HEK293 (cell line): ENCODE results near the gene CD300LF.

Experiments
- CTCF ChIA-PET: fragments of 350-600 bp; formaldehyde crosslinking; extraction: SDS; loops from one replicate; lab custom pipeline; 2021; ENCODE audit warnings: antibody characterized with exemption; lab: Yijun Ruan, JAX
- POLR2A ChIA-PET: fragments of 300-600 bp; formaldehyde crosslinking; extraction: SDS; loops from one replicate; lab custom pipeline; 2020; ENCODE audit warnings: antibody characterized with exemption, inconsistent platforms; lab: Yijun Ruan, JAX
- H3K27ac ChIP-seq: fragments of 200-500 bp; sonication (Bioruptor generic); 2 replicates; pipeline ENCODE4 v1.5.1; 2014; ENCODE audit warnings: low read depth, low read length, control low read depth, inconsistent platforms; ENCODE audit errors: extremely low read depth
- H3K36me3 ChIP-seq, 2 experiments: fragments of 200-500 bp in 1 of 2; sonication (Bioruptor generic) in 1 of 2; 1 replicate in 1 of 2; 2 replicates in 1 of 2; pipeline ENCODE4 v1.5.1; 2014 to 2017; ENCODE audit warnings: inconsistent platforms in 2 of 2, low read length in 2 of 2; ENCODE audit not compliant: control insufficient read depth in 2 of 2, insufficient read depth in 1 of 2
- H3K4me1 ChIP-seq: fragments of 200-500 bp; sonication (Bioruptor generic); 2 replicates; pipeline ENCODE4 v1.5.1; 2014; ENCODE audit warnings: mild to moderate bottlenecking, low read length, inconsistent platforms; ENCODE audit not compliant: control insufficient read depth, insufficient read depth
- H3K4me3 ChIP-seq: 2 replicates; pipeline ENCODE4 v1.5.1; 2011; ENCODE audit warnings: low read depth, mild to moderate bottlenecking, control low read depth, low read length, moderate library complexity
- H3K9me3 ChIP-seq: fragments of 200-500 bp; sonication (Bioruptor generic); 2 replicates; pipeline ENCODE4 v1.5.1; 2014; ENCODE audit warnings: low read depth, low read length, inconsistent platforms; ENCODE audit not compliant: control insufficient read depth, insufficient read depth
- BCL11B ChIP-seq: fragments of 450-650 bp; formaldehyde crosslinking; IDR thresholded peaks from 2 replicates; pipeline ENCODE4 v1.5.1; 2016; ENCODE audit warnings: low read depth, missing biosample characterization, missing genetic modification characterization
- GLI4 ChIP-seq: fragments of 450-650 bp; formaldehyde crosslinking; IDR thresholded peaks from 2 replicates; pipeline ENCODE4 v1.5.1; 2016; ENCODE audit warnings: missing biosample characterization, missing genetic modification characterization
- SCRT1 ChIP-seq: fragments of 450-650 bp; formaldehyde crosslinking; IDR thresholded peaks from 2 replicates; pipeline ENCODE4 v1.5.1; 2016; ENCODE audit warnings: missing biosample characterization, missing genetic modification characterization, borderline replicate concordance
- YY1 ChIP-seq: fragments of 450-650 bp; formaldehyde crosslinking; IDR thresholded peaks from 2 replicates; pipeline ENCODE4 v1.5.1; 2018; ENCODE audit warnings: missing biosample characterization, missing genetic modification characterization
- YY2 ChIP-seq: fragments of 450-650 bp; formaldehyde crosslinking; IDR thresholded peaks from 2 replicates; pipeline ENCODE4 v1.5.1; 2016; ENCODE audit warnings: missing biosample characterization, missing genetic modification characterization
- ZFP3 ChIP-seq: fragments of 450-650 bp; formaldehyde crosslinking; IDR thresholded peaks from 2 replicates; pipeline ENCODE4 v1.5.1; 2016; ENCODE audit warnings: low read depth, missing biosample characterization, missing genetic modification characterization
- ZNF114 ChIP-seq: fragments of 450-650 bp; formaldehyde crosslinking; IDR thresholded peaks from 2 replicates; pipeline ENCODE4 v1.5.0; 2017; ENCODE audit warnings: missing biosample characterization, missing genetic modification characterization
- ZNF19 ChIP-seq: fragments of 450-650 bp; formaldehyde crosslinking; IDR thresholded peaks from 2 replicates; pipeline ENCODE4; 2016; ENCODE audit warnings: missing biosample characterization, missing genetic modification characterization, low read depth
- ZNF248 ChIP-seq: fragments of 450-650 bp; formaldehyde crosslinking; IDR thresholded peaks from 2 replicates; pipeline ENCODE4 v1.5.1; 2017; ENCODE audit warnings: missing biosample characterization, missing genetic modification characterization
- ZNF324 ChIP-seq: fragments of 450-650 bp; formaldehyde crosslinking; IDR thresholded peaks from 2 replicates; pipeline ENCODE4 v1.5.1; 2016; ENCODE audit warnings: missing biosample characterization, missing genetic modification characterization
- ZNF510 ChIP-seq: fragments of 450-650 bp; formaldehyde crosslinking; IDR thresholded peaks from 2 replicates; pipeline ENCODE4 v1.5.1; 2018; ENCODE audit warnings: mild to moderate bottlenecking, missing genetic modification characterization, missing biosample characterization; ENCODE audit not compliant: insufficient replicate concordance
- ZNF529 ChIP-seq: fragments of 450-650 bp; formaldehyde crosslinking; IDR thresholded peaks from 2 replicates; pipeline ENCODE4 v1.5.1; 2017; ENCODE audit warnings: missing genetic modification characterization, missing biosample characterization; ENCODE audit not compliant: insufficient replicate concordance
- ZNF548 ChIP-seq: fragments of 450-650 bp; formaldehyde crosslinking; IDR thresholded peaks from 2 replicates; pipeline ENCODE4 v1.5.1; 2016; ENCODE audit warnings: missing biosample characterization, missing genetic modification characterization
- ZNF555 ChIP-seq: fragments of 450-650 bp; formaldehyde crosslinking; conservative IDR thresholded peaks from 2 replicates; pipeline ENCODE4 v1.5.1; 2017; ENCODE audit warnings: missing biosample characterization, mild to moderate bottlenecking, missing genetic modification characterization, inconsistent platforms
- ZNF558 ChIP-seq: fragments of 450-650 bp; formaldehyde crosslinking; IDR thresholded peaks from 2 replicates; pipeline ENCODE4 v1.5.1; 2016; ENCODE audit warnings: missing biosample characterization, missing genetic modification characterization
- ZNF585B ChIP-seq: fragments of 450-650 bp; formaldehyde crosslinking; IDR thresholded peaks from 2 replicates; pipeline ENCODE4 v1.5.1; 2016; ENCODE audit warnings: missing biosample characterization, missing genetic modification characterization
- ZNF629 ChIP-seq: fragments of 450-650 bp; formaldehyde crosslinking; IDR thresholded peaks from 2 replicates; pipeline ENCODE4 v1.5.1; 2017; ENCODE audit warnings: missing biosample characterization, missing genetic modification characterization
- ZNF664 ChIP-seq: fragments of 450-650 bp; formaldehyde crosslinking; IDR thresholded peaks from 2 replicates; pipeline ENCODE4 v1.5.1; 2016; ENCODE audit warnings: missing biosample characterization, missing genetic modification characterization
- ZNF670 ChIP-seq: fragments of 450-650 bp; formaldehyde crosslinking; IDR thresholded peaks from 2 replicates; pipeline ENCODE4 v1.5.1; 2016; ENCODE audit warnings: missing biosample characterization, missing genetic modification characterization, low read depth
- ZNF677 ChIP-seq: fragments of 450-650 bp; IDR thresholded peaks from 2 replicates; pipeline ENCODE4 v1.5.0; 2018; ENCODE audit warnings: missing biosample characterization, mild to moderate bottlenecking, missing genetic modification characterization, moderate library complexity
- ZNF776 ChIP-seq: fragments of 450-650 bp; formaldehyde crosslinking; IDR thresholded peaks from 2 replicates; pipeline ENCODE4 v1.5.0; 2017; ENCODE audit warnings: missing biosample characterization, missing genetic modification characterization, borderline replicate concordance
- ZNF791 ChIP-seq: fragments of 450-650 bp; formaldehyde crosslinking; IDR thresholded peaks from 2 replicates; pipeline ENCODE4 v1.5.1; 2016; ENCODE audit warnings: missing biosample characterization, missing genetic modification characterization
- ZSCAN16 ChIP-seq: fragments of 450-650 bp; formaldehyde crosslinking; IDR thresholded peaks from 2 replicates; pipeline ENCODE4 v1.5.1; 2016; ENCODE audit warnings: missing biosample characterization, missing genetic modification characterization
- TF ChIP-seq, protein P1 (sequence below): fragments of 450-650 bp; formaldehyde crosslinking; IDR thresholded peaks from 2 replicates; pipeline ENCODE4 v1.5.1; 2016; ENCODE audit warnings: missing biosample characterization, missing genetic modification characterization, borderline replicate concordance
- TF ChIP-seq, protein P2 (sequence below): IDR thresholded peaks from 2 replicates; pipeline ENCODE4 v1.6.1; 2011; ENCODE audit warnings: mild to moderate bottlenecking, low read depth, low read length, borderline replicate concordance
- TF ChIP-seq, protein P3 (sequence below): fragments of 450-650 bp; formaldehyde crosslinking; IDR thresholded peaks from 2 replicates; pipeline ENCODE4 v1.5.1; 2016; ENCODE audit warnings: missing biosample characterization, missing genetic modification characterization
- TF ChIP-seq, protein P4 (sequence below): fragments of 450-650 bp; formaldehyde crosslinking; IDR thresholded peaks from 2 replicates; pipeline ENCODE4 v1.5.1; 2017; ENCODE audit warnings: missing biosample characterization, missing genetic modification characterization
- TF ChIP-seq, protein P5 (sequence below): fragments of 450-650 bp; formaldehyde crosslinking; IDR thresholded peaks from 2 replicates; pipeline ENCODE4 v1.5.0; 2017; ENCODE audit warnings: missing biosample characterization, missing genetic modification characterization, borderline replicate concordance

CD300LF gene

DNA sequence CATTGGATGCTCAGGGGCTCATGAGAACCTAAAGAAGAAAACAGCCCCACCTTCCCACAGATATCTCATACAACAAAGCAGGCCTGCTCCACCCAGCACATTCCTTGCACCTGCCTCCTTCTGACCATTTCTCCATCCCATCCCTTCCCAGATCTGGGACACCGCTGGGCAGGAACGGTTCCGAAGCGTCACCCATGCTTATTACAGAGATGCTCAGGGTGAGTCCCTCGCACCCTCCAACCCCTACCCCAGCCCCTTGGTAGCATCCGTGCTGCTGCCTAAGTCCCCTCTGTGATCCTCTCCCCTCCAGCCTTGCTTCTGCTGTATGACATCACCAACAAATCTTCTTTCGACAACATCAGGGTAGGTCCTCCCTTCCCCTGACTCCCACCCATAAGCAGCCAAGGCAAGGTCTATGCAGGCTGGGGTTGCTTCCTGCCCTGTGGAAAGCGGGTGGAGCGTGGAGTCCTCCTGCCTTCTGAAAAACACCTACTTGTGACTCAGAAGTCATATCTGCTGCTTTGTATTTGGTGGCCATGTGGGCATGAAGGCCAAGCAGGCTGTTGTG, 30.3 kb upstream of the CD300LF start:
- CTCF ChIA-PET = interaction anchor here (1.1 to 2.2 kb wide), 2 partner anchors 48 to 124 kb away, joined by 3 to 13 read pairs; no protein-coding TSS in a partner anchor
- Histone ChIP-seq H3K4me3 (no peak overlapping the region), H3K27ac (no peak overlapping the region)

DNA sequence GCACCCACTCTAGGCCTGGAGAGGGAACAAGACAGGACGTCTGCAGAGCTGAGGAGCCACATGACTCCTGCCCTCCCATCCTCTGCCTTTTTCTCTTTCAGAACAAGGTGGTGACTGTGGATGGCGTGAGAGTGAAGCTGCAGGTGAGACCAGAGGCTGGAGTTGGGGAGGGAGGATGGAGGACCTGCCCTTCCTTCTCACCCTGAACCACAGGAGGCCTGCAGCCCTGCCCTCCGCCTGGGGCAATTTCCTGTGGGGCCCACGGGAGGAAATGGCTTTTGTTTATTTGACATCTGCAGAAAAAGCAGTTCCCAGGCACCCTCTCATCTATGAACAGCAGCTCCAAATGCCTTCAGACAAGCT, 29.4 kb upstream of the CD300LF start:
- H3K4me3 ChIP-seq = no peak overlapping the region

More for the DNA sequence above, 30.3 kb upstream of the CD300LF start:
- TF ChIP-seq ZNF114 (tag by site-specific recombination) (no peak), GLI4 (tag by site-specific recombination) (no peak), ZNF664 (tag by site-specific recombination) (no peak), ZNF548 (tag by site-specific recombination) (no peak), ZNF248 (no peak), ZSCAN16 (tag by site-specific recombination) (no peak), ZNF558 (tag by site-specific recombination) (no peak), YY2 (tag by site-specific recombination) (no peak), BCL11B (no peak), ZNF529 (tag by site-specific recombination) (no peak), ZNF19 (tag by site-specific recombination) (no peak), ZNF629 (tag by site-specific recombination) (no peak), ZNF791 (no peak), ZNF510 (no peak), ZNF585B (tag by site-specific recombination) (no peak), ZNF555 (tag by site-specific recombination) (no peak)
- TF ChIP-seq, protein P1, sequence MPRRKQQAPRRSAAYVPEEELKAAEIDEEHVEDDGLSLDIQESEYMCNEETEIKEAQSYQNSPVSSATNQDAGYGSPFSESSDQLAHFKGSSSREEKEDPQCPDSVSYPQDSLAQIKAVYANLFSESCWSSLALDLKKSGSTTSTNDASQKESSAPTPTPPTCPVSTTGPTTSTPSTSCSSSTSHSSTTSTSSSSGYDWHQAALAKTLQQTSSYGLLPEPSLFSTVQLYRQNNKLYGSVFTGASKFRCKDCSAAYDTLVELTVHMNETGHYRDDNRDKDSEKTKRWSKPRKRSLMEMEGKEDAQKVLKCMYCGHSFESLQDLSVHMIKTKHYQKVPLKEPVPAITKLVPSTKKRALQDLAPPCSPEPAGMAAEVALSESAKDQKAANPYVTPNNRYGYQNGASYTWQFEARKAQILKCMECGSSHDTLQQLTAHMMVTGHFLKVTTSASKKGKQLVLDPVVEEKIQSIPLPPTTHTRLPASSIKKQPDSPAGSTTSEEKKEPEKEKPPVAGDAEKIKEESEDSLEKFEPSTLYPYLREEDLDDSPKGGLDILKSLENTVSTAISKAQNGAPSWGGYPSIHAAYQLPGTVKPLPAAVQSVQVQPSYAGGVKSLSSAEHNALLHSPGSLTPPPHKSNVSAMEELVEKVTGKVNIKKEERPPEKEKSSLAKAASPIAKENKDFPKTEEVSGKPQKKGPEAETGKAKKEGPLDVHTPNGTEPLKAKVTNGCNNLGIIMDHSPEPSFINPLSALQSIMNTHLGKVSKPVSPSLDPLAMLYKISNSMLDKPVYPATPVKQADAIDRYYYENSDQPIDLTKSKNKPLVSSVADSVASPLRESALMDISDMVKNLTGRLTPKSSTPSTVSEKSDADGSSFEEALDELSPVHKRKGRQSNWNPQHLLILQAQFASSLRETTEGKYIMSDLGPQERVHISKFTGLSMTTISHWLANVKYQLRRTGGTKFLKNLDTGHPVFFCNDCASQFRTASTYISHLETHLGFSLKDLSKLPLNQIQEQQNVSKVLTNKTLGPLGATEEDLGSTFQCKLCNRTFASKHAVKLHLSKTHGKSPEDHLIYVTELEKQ (tag by site-specific recombination) = no peak
- TF ChIP-seq, protein P2, sequence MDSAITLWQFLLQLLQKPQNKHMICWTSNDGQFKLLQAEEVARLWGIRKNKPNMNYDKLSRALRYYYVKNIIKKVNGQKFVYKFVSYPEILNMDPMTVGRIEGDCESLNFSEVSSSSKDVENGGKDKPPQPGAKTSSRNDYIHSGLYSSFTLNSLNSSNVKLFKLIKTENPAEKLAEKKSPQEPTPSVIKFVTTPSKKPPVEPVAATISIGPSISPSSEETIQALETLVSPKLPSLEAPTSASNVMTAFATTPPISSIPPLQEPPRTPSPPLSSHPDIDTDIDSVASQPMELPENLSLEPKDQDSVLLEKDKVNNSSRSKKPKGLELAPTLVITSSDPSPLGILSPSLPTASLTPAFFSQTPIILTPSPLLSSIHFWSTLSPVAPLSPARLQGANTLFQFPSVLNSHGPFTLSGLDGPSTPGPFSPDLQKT = no peak
- Histone ChIP-seq H3K4me1 (no peaks in the 10 kb centered on the region; the same call in 1 of the 2 replicates), H3K36me3 (no peaks in the 10 kb centered on the region), H3K9me3 (no peaks in the 10 kb centered on the region)
- POLR2A ChIA-PET = interaction anchor here (0.9 to 1.0 kb wide), 2 partner anchors 11 to 130 kb away, joined by 3 read pairs; partner anchors contain the start of gene FDXR

More for the DNA sequence above, 29.4 kb upstream of the CD300LF start:
- no peak overlapping the region for H3K27ac ChIP-seq
- no peaks in the 10 kb centered on the region for H3K9me3 ChIP-seq
- H3K36me3 ChIP-seq = no peaks in the 10 kb centered on the region
- TF ChIP-seq YY1 (tag by site-specific recombination) = no peak
- TF ChIP-seq ZFP3 (tag by site-specific recombination) = no peak
- TF ChIP-seq SCRT1 (tag by site-specific recombination) = no peak
- TF ChIP-seq ZNF324 (tag by site-specific recombination) = no peak
- TF ChIP-seq, protein P3, sequence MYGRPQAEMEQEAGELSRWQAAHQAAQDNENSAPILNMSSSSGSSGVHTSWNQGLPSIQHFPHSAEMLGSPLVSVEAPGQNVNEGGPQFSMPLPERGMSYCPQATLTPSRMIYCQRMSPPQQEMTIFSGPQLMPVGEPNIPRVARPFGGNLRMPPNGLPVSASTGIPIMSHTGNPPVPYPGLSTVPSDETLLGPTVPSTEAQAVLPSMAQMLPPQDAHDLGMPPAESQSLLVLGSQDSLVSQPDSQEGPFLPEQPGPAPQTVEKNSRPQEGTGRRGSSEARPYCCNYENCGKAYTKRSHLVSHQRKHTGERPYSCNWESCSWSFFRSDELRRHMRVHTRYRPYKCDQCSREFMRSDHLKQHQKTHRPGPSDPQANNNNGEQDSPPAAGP = no peak
- TF ChIP-seq, protein P4, sequence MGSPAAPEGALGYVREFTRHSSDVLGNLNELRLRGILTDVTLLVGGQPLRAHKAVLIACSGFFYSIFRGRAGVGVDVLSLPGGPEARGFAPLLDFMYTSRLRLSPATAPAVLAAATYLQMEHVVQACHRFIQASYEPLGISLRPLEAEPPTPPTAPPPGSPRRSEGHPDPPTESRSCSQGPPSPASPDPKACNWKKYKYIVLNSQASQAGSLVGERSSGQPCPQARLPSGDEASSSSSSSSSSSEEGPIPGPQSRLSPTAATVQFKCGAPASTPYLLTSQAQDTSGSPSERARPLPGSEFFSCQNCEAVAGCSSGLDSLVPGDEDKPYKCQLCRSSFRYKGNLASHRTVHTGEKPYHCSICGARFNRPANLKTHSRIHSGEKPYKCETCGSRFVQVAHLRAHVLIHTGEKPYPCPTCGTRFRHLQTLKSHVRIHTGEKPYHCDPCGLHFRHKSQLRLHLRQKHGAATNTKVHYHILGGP (tag by site-specific recombination) = no peak
- no peak for TF ChIP-seq ZNF776 (tag by site-specific recombination)
- no peak for TF ChIP-seq ZNF670 (tag by site-specific recombination)
- TF ChIP-seq ZNF677 = no peak
- TF ChIP-seq, protein P5, sequence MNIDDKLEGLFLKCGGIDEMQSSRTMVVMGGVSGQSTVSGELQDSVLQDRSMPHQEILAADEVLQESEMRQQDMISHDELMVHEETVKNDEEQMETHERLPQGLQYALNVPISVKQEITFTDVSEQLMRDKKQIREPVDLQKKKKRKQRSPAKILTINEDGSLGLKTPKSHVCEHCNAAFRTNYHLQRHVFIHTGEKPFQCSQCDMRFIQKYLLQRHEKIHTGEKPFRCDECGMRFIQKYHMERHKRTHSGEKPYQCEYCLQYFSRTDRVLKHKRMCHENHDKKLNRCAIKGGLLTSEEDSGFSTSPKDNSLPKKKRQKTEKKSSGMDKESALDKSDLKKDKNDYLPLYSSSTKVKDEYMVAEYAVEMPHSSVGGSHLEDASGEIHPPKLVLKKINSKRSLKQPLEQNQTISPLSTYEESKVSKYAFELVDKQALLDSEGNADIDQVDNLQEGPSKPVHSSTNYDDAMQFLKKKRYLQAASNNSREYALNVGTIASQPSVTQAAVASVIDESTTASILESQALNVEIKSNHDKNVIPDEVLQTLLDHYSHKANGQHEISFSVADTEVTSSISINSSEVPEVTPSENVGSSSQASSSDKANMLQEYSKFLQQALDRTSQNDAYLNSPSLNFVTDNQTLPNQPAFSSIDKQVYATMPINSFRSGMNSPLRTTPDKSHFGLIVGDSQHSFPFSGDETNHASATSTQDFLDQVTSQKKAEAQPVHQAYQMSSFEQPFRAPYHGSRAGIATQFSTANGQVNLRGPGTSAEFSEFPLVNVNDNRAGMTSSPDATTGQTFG (tag by site-specific recombination) = no peak
- H3K4me1 ChIP-seq = peaks cover 2% of the 10 kb centered on the region; the same call in 1 of the 2 replicates
- POLR2A ChIA-PET = interaction anchor here (1.0 kb wide), 1 partner anchor 131 kb away, joined by 3 read pairs; the partner anchor contains the start of gene FDXR
- CTCF ChIA-PET = interaction anchor here (0.9 to 2.2 kb wide), 4 partner anchors 34 to 125 kb away, joined by 3 to 13 read pairs (median 3); a partner anchor contains a TSS
